ENCODE measurements around the gene GGA2. TPM values are rescaled to one million over a fixed set of nuclear protein-coding genes. Genes with fewer than 3 reads are reported as not detected.

GGA2 gene
- total and polyA plus RNA-seq, 7 donors: 13.2 to 55.7 (median 29.6) TPM

DNA sequence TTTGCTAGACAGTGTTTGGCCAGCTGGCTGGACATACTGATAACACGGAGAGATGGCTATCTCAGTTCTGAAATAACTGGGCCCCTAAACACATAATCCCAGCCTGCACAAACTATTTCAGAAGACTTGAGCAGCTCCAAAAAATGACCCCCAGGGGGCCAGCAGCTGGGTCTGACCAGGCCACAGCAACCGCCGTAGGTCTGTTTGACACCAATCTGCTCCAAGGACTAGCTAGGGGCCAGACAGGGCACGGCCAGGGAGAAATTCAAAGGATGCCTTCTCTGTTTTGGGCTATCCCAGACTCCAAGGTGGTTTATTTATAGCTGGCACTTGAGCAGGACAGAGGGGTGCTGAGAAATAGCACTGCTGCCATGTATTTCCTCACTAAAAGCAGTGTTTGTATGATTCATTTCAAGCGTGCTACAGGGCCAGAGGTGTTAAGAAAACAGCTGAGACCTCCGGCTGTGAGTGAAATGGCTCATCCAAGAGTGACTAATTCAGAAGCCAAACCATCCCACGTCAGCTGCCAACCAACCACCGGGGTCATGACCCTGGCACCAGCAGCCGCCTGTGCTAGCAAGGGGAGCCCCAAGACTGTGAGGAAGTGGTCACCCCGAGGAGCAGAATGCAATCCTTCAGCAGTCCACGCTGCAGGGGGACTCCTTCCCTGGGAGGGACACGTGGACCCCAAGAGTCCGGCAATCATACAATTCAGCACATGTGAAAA lies 5.7 kb downstream of the GGA2 start:
- DNase-seq: peak; percentile 76
- WGBS, 2 donors: 64 to 75% methylated on average over 13 of the region's 13 CpGs
- no peaks in the 10 kb centered on the region for H3K36me3 ChIP-seq
- intact Hi-C loops (cut with DNase I): loop anchor here (5.0 kb wide), 1 partner anchor 52 kb away; the partner anchor contains the start of gene COG7
- H3K4me3 ChIP-seq: no peak overlapping the region
- peak overlapping the region; percentile 34 to 71 (median 60) for H3K27ac ChIP-seq
- H3K27me3 ChIP-seq: no peaks in the 10 kb centered on the region
- no peaks in the 10 kb centered on the region for H3K9me3 ChIP-seq
- peaks cover 0 to 46% (median 40%) of the 10 kb centered on the region in 4 donors for H3K4me1 ChIP-seq
- TF ChIP-seq POLR2AphosphoS5 (IDR thresholded peaks at IDR 0.05) (no peak), POLR2A (IDR thresholded peaks at IDR 0.05) (no peak), EP300 (IDR thresholded peaks at IDR 0.05) (no peak)
- TF ChIP-seq, protein P1, sequence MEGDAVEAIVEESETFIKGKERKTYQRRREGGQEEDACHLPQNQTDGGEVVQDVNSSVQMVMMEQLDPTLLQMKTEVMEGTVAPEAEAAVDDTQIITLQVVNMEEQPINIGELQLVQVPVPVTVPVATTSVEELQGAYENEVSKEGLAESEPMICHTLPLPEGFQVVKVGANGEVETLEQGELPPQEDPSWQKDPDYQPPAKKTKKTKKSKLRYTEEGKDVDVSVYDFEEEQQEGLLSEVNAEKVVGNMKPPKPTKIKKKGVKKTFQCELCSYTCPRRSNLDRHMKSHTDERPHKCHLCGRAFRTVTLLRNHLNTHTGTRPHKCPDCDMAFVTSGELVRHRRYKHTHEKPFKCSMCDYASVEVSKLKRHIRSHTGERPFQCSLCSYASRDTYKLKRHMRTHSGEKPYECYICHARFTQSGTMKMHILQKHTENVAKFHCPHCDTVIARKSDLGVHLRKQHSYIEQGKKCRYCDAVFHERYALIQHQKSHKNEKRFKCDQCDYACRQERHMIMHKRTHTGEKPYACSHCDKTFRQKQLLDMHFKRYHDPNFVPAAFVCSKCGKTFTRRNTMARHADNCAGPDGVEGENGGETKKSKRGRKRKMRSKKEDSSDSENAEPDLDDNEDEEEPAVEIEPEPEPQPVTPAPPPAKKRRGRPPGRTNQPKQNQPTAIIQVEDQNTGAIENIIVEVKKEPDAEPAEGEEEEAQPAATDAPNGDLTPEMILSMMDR (IDR thresholded peaks at IDR 0.05): no peak

DNA sequence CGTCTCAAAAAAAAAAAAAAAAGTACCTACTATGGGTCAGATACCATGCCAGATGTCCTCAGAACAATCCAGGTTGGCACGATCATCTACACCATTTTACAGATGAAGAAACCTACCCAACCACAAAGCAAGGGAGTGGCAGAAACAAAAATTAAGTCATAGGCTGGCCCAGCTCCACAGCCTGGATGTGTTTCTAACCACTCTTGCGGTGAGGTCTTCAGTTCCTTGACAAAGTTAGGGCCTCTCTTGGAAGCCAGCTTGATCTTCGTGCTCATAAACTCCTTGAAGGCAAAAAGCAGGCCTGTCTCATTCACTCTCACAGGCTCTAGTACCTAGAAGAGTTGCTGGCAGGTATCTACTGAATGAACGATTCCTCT lies 6.2 kb downstream of the GGA2 start:
- peak overlapping the region; percentile 34 to 71 (median 60) for H3K27ac ChIP-seq
- 75 to 76% methylated on average over 5 of the region's 5 CpGs for WGBS, 2 donors
- H3K4me3 ChIP-seq: no peak overlapping the region
- TF ChIP-seq POLR2AphosphoS5 (IDR thresholded peaks at IDR 0.05) (no peak), POLR2A (IDR thresholded peaks at IDR 0.05) (no peak), EP300 (IDR thresholded peaks at IDR 0.05) (no peak)
- TF ChIP-seq, protein P1 (IDR thresholded peaks at IDR 0.05): no peak
- H3K27me3 ChIP-seq: no peaks in the 10 kb centered on the region
- no peaks in the 10 kb centered on the region for H3K9me3 ChIP-seq
- no peaks in the 10 kb centered on the region for H3K36me3 ChIP-seq
- intact Hi-C loops (cut with DNase I): no loop called here
- peaks cover 0 to 45% (median 35%) of the 10 kb centered on the region in 4 donors for H3K4me1 ChIP-seq
- no peak for DNase-seq

DNA sequence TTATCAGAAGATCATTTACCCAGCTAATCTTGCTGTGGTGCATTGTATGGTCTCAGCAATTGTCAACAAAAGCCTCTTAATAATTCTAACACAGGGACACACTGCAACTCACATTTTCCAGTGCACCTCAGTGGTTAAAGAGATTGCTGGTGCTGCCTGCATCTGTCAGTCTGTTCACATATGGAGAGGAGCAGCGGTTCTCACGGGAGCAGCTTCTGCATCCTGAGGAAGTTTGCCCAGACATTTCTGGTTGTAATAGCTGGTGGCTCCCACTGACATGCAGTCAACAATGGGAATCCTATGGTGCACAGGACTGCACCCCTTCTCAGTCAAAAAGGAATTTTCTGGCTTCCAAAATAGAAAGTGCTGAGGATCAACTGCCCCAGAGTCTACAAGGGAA lies 7.8 kb downstream of the GGA2 start:
- Histone ChIP-seq H3K27me3 (no peaks in the 10 kb centered on the region), H3K36me3 (no peaks in the 10 kb centered on the region), H3K9me3 (no peaks in the 10 kb centered on the region), H3K4me3 (no peak overlapping the region), H3K27ac (no peak overlapping the region), H3K4me1 (peaks cover 0 to 34% (median 27%) of the 10 kb centered on the region in 4 donors)
- no peak for DNase-seq
- TF ChIP-seq POLR2A (IDR thresholded peaks at IDR 0.05): no peak
- 76 to 81% methylated on average over 2 of the region's 2 CpGs for WGBS, 2 donors
- intact Hi-C loops (cut with DNase I): no loop called here

DNA sequence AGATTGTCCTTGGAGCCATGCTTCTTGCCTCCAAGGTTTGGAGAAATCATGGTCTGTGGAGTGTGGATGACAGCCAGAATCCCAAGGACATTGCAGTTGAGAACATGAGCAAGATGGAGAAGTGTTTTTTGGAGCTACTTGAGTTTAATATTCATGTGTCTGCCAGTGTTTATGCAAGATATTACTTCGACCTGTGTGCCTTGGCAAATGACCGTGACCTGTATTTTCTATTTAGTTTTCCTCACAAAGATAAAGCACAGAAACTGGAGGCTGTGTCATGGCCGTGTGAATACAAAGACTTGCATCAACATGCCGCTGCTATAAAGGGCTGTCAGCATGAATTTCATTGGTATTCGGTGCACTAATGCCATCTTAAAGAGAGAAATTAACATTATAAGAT lies 9.0 kb downstream of the GGA2 start:
- intact Hi-C loops (cut with DNase I): no loop called here
- Histone ChIP-seq H3K4me3 (no peak overlapping the region), H3K27ac (no peak overlapping the region), H3K4me1 (peaks cover 0 to 36% (median 26%) of the 10 kb centered on the region in 4 donors), H3K9me3 (no peaks in the 10 kb centered on the region), H3K27me3 (no peaks in the 10 kb centered on the region), H3K36me3 (no peaks in the 10 kb centered on the region)
- no peak for DNase-seq
- 90 to 92% methylated on average over 5 of the region's 5 CpGs for WGBS, 2 donors
- TF ChIP-seq POLR2AphosphoS5 (IDR thresholded peaks at IDR 0.05): no peak
- TF ChIP-seq, protein P1 (IDR thresholded peaks at IDR 0.05): no peak
- no peak for TF ChIP-seq EP300 (IDR thresholded peaks at IDR 0.05)
- no peak for TF ChIP-seq POLR2A (IDR thresholded peaks at IDR 0.05)

DNA sequence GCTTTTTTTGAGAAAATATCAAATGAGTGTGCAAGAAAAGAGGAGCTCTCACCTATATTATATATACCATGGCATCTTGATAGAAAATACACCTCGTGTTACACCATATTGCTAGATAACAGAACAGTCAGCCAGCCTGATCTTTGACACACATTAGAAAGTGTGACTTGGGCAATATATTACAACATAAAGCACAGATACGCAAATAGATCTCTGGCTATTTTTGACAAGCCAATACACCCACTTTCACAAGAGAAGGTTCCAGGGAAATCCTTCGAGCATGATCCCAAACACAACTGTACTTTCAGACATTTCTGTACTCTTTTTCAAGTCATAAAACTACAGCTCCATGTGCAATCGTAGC lies 9.4 kb downstream of the GGA2 start:
- Histone ChIP-seq H3K4me1 (peaks cover 0 to 33% (median 24%) of the 10 kb centered on the region in 4 donors), H3K27me3 (no peaks in the 10 kb centered on the region), H3K4me3 (no peak overlapping the region), H3K27ac (no peak overlapping the region), H3K36me3 (no peaks in the 10 kb centered on the region), H3K9me3 (no peaks in the 10 kb centered on the region)
- intact Hi-C loops (cut with DNase I): no loop called here
- no peak for TF ChIP-seq EP300 (IDR thresholded peaks at IDR 0.05)
- TF ChIP-seq, protein P1 (IDR thresholded peaks at IDR 0.05): no peak
- TF ChIP-seq POLR2A (IDR thresholded peaks at IDR 0.05): no peak
- TF ChIP-seq POLR2AphosphoS5 (IDR thresholded peaks at IDR 0.05): no peak
- no peak for DNase-seq
- 51 to 58% methylated on average over 4 of the region's 4 CpGs for WGBS, 2 donors

Data from sigmoid colon (tissue), 7 donors.